ENCODE data around the gene FBXL7. TPM values are rescaled to one million over a fixed set of nuclear protein-coding genes. Genes with fewer than 3 reads are reported as not detected.

Gene FBXL7
- total and polyA plus RNA-seq, 12 donors: 8.7 to 33.4 (median 23.5) TPM

- Histone ChIP-seq H3K27me3 (no peaks in the 10 kb centered on the region), H3K36me3 (peaks cover 0 to 14% (median 0%) of the 10 kb centered on the region in 9 donors), H3K9me3 (peaks cover 0 to 12% (median 0%) of the 10 kb centered on the region in 11 donors), H3K27ac (no peak overlapping the region), H3K4me1 (peaks cover 0 to 18% (median 0%) of the 10 kb centered on the region in 9 donors), H3K4me3 (no peak overlapping the region)
- intact Hi-C loops (cut with DNase I): no loop called here
- TF ChIP-seq CTCF (IDR thresholded peaks at IDR 0.05): no peak
- DNase-seq (no peak), ATAC-seq (no peak)
- 94 to 100% methylated on average over 1 of the region's 1 CpG for WGBS, 2 donors
Observed at GRCh38 chr5:15564957-15565356, 65.0 kb downstream of the FBXL7 start.

- H3K27ac ChIP-seq: no peak overlapping the region
- no peaks in the 10 kb centered on the region for H3K27me3 ChIP-seq
- H3K4me1 ChIP-seq: peaks cover 0 to 18% (median 0%) of the 10 kb centered on the region in 9 donors
- ATAC-seq (no peak), DNase-seq (no peak)
- no peak overlapping the region for H3K4me3 ChIP-seq
- peaks cover 0 to 10% (median 0%) of the 10 kb centered on the region in 11 donors for H3K9me3 ChIP-seq
- TF ChIP-seq CTCF (IDR thresholded peaks at IDR 0.05): no peak
- intact Hi-C loops (cut with DNase I): no loop called here
- peaks cover 0 to 11% (median 0%) of the 10 kb centered on the region in 9 donors for H3K36me3 ChIP-seq
- 89 to 90% methylated on average over 4 of the region's 4 CpGs for WGBS, 2 donors
Observed at GRCh38 chr5:15566306-15566705, 66.3 kb downstream of the FBXL7 start.

GRCh38 chr5:15566789-15567188 is 66.8 kb downstream of the FBXL7 start:
- DNase-seq (no peak), ATAC-seq (no peak)
- intact Hi-C loops (cut with DNase I): no loop called here
- H3K27ac ChIP-seq: no peak overlapping the region
- peaks cover 0 to 6% (median 0%) of the 10 kb centered on the region in 9 donors for H3K36me3 ChIP-seq
- no peak overlapping the region for H3K4me3 ChIP-seq
- H3K27me3 ChIP-seq: no peaks in the 10 kb centered on the region
- peaks cover 0 to 5% (median 0%) of the 10 kb centered on the region in 11 donors for H3K9me3 ChIP-seq
- H3K4me1 ChIP-seq: peaks cover 0 to 18% (median 0%) of the 10 kb centered on the region in 9 donors
- no peak for TF ChIP-seq CTCF (IDR thresholded peaks at IDR 0.05)

GRCh38 chr5:15570491-15570890 is 70.5 kb downstream of the FBXL7 start:
- H3K36me3 ChIP-seq: no peaks in the 10 kb centered on the region
- no peak for TF ChIP-seq CTCF (IDR thresholded peaks at IDR 0.05)
- intact Hi-C loops (cut with DNase I): no loop called here
- H3K4me1 ChIP-seq: peaks cover 0 to 36% (median 25%) of the 10 kb centered on the region in 9 donors
- DNase-seq: no peak
- 89 to 95% methylated on average over 5 of the region's 5 CpGs for WGBS, 2 donors
- H3K4me3 ChIP-seq: no peak overlapping the region
- ATAC-seq: no peak
- no peak overlapping the region for H3K27ac ChIP-seq
- no peaks in the 10 kb centered on the region for H3K27me3 ChIP-seq
- no peaks in the 10 kb centered on the region for H3K9me3 ChIP-seq

Data from heart right ventricle (tissue), 16 donors.